Measurements from ENCODE around the gene SF3A2. TPM values are rescaled to one million over a fixed set of nuclear protein-coding genes. Genes with fewer than 3 reads are reported as not detected.

SF3A2 gene
- total RNA-seq, 1 donor from 2014 or later: 23.1 TPM

DNA sequence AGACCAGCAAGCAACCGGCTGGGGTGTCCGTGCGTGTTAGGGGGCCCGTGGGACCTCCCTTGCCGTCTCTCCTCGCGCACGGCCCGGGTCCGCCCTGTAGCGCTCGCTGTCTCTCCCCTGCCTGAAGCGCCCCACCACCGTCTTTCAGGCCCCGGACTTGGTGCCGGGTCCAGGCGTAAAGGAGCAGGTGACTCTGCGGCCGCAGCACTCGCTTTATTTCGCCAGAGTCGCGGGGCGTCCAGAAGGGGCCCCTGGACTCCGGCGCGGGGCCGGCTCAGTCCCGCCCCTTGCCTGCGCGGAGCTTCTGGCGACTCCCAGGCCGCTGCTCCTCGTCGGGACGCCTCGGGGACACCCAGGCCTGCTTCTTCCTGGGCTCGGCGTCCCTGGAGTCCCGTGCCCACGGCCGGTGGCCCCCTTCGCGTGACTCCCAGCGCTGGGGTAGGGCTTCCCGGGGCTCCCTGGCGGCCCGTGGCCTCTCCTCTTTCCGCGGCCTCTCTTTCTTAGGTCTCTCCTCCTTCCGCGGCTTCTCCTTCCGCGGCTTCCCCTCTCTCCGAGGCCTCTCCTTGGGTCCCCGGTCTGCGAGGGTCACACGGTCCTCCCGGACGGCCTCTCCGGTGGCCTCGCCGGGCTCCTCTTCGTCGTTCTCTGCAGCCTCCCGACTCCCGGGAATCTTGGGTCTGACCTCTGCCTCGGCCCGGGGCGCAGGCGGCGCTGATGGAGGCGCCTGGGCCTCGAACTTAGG lies 15.6 kb downstream of the SF3A2 start:
- no peak for DNase-seq (ENCODE audit: low read depth)

DNA sequence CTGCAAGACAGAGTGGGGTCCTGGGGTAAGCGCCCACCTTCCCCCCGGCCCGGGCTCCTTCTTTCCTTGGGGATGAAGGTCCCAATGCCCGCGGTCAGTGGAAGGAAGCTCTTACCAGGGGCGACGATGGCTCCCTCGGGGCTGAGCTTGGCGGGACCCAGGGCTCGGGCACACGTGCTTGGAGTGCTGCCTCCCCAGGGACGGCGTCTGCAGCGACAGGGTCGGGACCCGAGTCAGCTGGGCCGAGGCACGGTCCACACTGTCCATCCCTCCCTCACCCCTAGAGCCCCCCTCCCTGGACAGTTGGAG lies 16.1 kb downstream of the SF3A2 start:
- DNase-seq (ENCODE audit: low read depth): no peak

DNA sequence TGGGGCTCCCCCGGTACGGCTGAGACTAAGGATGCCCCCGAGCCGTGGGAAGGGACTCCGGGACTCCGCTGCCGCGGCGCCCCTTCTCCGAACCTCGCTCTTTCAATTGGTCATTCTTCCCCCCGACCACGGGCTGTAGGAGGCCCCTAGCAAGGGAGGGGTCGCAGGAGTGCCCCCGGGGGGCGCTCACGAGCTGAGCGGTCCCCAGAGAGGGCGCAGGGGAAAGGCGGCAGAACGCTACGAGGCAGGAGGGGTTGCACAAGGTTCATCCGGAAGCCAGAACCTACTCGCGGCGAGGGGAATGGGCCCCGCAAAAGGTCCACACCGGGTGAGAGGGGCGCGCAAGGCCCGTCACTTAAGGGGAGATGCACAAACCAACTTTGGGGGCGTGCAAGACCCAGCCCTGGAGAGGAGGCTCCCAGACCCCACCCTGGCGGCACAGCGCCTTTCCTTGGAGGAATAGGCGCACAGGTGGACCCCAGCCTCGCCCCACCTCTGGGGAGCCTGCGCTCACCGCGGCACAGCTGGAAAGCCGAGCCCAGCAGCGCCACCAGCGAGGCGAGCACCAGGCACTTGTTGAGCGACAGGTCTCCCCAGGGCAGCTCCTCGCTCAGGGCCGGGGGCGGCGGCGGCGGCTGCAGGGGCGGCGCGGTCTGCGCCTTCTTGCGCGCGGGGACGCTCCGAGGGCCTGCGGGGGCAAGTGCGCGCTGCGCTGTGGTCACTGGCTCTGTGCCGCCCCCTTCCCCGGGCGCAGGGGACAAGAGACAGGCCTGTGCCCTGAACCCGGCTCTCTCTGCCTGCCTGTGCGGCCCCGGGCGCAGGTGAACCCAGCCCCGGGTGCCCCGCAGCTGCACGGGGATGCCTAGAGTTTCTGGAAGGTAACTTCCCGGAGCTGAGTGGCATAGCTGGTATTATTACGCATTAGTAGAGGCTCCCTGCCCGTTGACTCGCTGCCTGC lies 16.8 kb downstream of the SF3A2 start:
- no peak for DNase-seq (ENCODE audit: low read depth)

DNA sequence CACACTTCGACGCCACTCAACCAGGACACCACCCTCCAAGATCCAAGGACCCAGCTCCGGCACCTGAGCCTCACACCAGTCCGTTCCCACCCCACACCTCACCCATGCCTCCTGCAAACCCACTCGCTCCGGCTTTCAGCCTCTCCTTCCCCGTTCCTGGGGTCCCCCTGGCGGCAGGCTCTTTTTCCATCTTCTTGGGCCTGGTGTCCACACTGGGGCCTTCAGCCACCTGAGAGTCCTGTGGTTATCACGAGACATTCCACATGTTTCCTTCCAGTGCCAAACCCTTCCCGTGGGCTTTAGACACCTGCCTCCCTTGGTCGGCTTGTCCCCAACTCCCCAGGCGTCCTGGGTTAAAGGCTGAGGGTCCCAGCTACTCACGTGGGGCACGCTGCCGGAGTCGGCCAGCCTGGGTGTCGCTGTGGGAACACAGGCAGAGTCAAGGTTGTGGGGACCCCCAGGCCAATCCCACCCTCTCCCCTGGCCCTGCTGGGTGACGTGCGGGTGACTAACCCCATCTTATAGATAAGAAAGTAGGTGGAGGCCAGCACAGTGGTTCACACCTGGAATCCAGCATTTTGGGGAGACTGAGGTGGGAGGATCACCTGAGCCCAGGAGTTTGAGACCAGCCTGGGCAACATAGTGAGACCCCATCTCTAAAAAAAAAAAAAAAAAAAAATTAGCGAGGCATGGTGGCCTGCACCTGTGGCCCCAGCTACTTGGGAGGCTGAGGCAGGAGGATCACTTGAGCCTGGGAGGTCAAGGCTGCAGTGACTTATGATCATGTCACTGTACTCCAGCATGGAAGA lies 17.6 kb downstream of the SF3A2 start:
- no peak for DNase-seq (ENCODE audit: low read depth)

DNA sequence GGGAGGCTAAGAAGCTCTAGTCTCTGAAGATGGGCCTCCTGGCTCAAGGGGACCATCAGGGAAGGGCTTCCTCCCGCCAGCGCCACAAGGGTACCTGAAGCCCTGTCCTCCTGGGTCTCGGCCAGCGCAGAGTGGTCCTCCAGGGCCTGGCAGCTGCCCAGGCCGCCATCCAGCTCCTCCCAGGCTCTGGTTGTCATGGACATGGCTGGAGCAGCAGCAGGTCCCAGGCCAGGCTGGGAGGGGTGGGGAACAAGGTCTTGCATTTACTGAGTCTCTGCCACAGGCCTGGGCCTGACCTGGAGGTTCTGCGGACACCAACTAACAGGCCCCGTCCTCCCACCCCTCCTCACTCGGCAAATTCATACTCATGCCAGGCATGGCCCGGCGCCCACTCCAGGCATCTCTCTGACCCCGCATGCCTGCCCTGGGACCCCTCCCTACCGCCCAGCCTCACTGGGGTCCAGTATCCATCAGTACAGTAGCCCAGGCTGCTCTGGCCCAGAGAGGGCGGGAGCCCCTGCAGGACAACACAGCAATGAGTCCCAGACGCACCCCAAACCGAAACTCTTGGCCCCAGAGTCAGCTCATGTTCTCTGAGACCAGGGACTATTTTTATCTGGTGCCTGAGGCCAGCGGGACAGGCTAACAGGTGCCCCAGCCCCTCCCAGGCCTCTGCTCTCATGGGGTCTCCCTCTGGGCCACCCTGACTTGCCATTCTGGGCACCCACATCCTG lies 18.7 kb downstream of the SF3A2 start:
- peak; percentile 93 for DNase-seq (ENCODE audit: low read depth)

DNA sequence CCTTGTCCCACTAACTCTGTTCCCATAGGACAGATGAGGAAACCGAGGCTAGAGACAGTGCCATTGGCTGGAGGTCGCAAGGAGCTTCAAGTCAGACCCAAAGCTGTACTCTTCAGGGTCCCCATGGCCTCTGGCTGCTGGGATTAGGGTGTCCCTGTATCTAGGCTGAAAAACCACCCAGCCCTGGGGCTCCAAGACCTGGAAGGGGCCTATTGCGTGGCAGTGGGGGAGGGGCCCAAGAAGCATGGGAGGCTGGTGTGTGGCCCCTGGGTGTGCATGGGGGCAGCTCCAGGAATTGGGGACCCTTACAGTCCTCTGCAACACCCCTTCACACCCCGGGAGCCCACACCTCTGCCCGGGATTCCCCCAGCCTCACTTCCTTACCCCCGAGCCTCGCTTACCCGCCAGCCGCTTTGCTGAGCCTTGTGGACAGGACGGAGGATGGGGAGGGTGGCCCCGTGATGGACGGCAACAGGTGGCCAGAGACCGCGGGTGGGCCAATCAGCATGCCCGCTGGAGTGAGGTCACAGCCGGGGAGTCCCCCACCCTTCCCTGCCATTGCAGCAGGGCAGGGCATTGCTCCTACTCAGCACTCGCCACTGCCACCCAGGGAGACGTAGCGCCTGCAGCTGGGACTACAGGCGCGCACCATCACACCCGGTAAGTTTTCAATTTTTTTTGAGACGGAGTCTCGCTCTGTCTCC lies 19.5 kb downstream of the SF3A2 start, which contains the start of gene JSRP1:
TSS of gene JSRP1 (minus strand) at position 436 of the 704 bp plus-strand sequence. CDS start 1,103 bp downstream, outside the sequence.
- DNase-seq (ENCODE audit: low read depth): peak; percentile 99

DNA sequence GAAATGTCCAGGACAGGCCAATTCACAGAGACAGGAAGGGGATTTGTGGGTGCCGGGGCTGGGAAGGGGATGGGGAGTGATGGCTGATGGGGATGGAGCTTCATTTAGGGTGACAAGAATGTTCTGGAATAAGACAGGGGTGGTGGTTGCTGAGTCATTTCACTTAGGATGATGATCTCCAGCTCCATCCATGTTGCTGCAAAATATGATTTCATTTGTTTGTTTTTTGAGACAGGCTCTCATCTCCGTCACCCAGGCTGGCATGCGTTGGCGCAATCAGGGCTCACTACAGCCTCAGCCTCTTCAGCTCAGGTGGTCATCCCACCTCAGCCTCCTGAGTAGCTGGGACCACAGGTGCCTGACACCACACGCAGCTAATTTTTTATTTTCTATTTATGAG lies 22.7 kb downstream of the SF3A2 start:
- DNase-seq (ENCODE audit: low read depth): no peak

DNA sequence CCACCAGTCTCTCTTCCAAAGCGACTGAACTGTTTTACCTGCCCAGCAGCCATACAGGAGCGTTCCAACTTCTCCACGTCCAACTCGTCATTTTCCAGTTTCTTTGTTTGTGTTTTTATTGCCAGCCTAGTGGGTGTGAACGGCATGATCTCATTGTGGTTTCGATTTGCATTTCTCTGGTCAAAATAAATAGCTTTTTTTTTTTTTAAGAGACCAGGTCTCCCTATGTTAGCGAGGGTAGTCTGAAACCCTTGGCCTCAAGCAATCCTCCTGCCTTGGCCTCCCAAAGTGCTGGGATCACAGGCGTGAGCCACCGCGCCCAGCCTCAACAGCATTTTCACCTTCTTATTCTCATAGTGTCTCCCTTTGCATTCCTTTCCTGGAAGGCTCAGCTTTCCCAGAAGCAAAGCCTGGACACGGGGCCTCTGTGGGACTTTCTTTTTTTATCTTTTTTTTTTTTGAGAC lies 23.7 kb downstream of the SF3A2 start:
- no peak for DNase-seq (ENCODE audit: low read depth)

DNA sequence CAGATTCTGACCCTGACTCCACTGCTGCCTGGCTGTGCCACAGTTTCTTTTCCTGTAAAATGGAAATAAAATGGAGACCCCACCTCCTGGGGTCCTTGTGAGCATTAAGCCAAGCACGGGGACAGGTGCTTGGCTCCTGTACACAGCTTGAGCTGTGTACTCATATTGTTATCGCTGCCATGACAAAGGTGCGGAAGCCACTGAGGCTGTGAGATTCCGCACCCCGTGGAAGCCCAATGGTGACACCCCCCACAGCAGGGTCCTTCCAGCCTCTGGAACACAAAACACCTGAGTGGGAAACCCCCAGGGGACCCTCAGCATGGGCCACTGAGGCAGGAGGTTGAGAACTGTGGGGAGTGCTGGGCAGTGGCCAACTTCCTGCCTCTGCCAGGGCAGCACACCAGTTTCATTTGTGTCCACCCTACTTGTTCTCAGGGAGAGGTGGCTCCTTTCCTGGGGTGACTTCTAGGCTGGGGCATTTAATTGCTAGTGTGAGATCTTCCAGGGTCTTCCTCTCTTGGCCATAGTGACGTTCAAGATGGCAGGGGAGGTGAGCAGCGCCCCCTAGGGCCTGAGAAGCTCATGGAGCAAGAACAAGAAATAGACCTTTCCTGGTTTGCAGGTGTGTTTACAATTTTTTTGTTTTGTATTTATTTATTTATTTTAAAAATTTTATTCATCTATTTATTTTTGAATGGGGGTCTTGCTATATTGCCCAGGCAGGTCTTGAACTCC lies 25.0 kb downstream of the SF3A2 start:
- DNase-seq (ENCODE audit: low read depth): no peak

DNA sequence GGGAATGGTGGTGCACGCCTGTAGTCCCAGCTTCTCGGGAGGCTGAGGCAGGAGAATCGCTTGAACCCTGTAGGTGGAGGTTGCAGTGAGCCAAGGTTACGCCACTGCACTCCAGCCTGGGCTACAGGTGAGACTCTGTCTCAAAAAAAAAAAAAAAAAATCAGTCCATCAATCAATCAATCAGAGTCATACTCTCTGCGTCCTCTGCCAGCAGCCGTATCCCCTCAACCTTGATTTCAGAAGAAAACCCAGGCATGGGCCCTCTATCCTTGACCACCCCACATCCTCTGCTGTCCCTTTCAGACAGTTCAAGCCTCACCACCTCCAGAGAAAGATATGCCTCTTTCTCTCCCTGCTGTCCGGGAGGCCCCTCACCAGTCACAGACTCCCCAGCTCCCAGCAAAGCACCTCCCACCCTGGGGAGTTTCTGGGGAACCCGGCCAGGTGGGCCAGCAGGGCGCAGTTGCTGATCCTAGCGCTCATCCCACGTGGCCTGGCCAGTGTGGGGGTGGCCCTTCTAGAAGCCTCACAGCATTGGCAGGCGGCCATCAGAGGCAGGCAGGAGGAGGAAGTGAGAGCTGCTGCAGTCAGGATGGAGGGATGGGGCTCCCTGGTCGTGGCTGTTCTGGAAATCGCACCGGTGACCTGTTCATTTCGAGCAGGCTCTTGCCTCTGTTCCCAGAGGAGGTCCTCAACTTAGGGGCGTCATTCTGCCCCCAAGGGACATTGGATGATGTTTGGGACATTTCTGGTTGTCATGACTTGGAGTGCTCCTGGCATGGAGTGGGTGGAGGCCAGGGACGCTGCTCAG lies 29.8 kb downstream of the SF3A2 start:
- DNase-seq (ENCODE audit: low read depth): peak; percentile 66

DNA sequence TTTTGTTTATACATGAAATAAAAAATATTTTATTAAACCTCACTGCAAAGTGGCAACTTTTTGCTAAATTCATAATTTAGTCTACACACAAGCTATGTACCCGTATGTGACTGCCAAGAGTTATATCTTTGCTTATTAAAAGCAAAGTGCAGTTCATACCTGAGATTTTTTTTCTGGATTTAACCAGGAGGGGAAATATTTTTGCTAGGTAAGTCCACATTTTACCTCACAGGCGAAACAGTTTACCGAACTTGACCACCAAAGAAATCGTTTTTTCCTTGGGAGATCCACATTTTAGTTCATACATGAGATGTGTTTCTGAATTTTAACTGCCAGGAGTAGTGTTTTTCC lies 31.8 kb downstream of the SF3A2 start:
- no peak for DNase-seq (ENCODE audit: low read depth)

DNA sequence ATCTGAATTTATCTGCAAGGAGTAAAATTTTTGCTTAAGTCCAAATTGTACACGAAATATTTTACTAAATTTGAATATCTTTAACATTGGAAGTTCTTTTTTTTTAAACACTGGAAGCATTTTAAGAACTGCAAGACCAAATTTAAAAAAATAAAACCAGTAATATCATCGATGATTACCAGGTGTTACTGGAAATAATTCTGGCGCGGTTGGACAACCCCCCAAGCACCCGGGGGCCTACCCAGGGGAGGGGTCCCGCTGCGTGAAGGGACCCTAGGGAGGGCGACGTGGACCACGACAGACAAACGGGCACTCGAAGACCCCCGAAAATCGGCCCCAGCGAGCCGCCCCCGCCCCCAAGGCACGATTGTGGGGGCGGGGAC lies 32.2 kb downstream of the SF3A2 start:
- no peak for DNase-seq (ENCODE audit: low read depth)

DNA sequence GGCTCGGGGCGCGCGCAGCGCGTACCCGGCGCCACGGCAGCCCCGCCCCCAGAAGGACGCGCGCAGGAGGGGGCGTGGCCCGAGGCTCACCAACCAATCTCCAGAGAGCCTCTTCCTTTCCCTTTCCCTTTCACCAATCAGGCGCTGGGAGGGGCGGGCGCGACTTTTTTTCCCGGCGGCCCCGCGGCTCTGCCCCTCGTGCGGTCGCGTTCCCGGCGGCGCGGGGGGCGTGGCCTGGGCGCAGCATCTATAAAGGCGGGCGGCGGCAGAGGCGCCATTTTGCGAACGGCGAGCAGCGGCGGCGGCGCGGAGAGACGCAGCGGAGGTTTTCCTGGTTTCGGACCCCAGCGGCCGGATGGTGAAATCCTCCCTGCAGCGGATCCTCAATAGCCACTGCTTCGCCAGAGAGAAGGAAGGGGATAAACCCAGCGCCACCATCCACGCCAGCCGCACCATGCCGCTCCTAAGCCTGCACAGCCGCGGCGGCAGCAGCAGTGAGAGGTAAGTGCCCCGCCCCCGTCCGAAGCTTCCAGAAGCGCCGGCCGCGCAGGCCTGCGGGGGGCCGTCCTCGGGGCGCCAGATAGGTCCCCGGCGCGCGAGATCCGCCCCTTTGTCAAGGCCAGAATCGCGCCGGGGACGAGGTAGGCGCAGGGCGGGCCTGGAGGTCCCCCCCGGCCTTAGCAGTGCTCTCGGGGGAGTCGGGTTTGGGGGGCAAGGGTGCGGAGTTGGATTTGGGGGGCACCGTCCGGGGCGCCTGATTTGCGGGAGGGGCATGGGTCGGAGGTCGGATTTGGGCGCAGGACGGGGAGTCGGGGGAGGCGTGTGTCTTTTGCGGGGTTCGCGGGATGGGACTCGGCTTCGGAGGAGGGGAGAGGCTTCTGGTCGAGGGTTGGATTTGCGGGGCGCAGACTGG lies 32.9 kb downstream of the SF3A2 start:
- DNase-seq (ENCODE audit: low read depth): peak; percentile 96

DNA sequence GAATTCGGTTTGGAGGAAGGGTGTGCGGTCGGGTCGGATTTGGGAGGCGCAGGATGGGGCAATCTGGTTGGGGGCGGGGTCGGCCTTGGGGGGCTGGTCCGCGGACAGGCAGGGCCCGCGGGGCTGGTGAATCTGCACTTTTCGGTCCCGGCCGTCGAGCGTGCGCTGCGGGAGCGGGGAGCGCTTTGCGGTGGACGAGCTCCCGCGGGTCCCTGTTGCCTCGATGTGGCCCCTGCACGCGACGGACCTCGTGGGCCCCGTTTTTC lies 33.5 kb downstream of the SF3A2 start:
- no peak for DNase-seq (ENCODE audit: low read depth)

DNA sequence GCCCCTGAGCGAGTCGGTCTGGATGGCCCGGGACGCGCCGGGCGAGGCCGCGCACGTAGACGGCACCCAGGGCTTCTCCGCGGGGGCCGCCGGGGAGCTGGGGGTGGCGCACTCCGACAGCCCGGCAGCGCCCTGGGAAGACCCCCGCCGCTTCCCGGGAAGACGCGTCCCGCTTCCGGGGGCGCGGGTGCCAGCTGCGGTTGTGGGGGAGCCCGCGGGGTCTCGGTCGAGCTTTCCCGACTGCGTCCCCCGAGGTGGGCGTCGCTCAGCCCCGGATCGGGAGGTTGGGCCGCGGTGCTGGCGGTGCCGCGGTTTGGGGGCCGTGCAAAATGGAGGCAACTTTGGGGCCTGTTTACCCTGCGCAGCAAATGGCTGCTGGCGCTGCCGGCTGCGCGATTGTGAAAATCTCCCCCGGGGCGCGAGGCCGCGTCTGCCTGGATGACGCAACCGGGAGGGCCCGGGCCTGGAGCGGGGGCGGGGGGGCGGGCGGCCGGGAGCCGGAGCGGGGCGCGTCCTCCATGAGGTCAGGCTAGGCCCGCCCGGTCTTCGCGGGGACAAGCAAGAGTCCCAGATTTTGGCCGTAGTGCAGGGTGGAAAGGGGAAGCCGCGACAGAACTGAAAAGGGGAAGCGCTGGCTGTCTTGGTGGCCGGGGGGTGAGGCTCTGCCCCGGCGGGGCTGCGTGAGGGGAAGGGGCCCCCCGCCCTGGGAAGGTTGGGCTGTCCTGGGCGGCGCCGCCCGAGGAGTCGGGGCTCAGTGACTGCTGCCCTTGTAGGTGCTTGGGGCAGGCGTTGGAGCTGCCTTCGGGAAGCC lies 34.0 kb downstream of the SF3A2 start:
- DNase-seq (ENCODE audit: low read depth): peak; percentile 74

DNA sequence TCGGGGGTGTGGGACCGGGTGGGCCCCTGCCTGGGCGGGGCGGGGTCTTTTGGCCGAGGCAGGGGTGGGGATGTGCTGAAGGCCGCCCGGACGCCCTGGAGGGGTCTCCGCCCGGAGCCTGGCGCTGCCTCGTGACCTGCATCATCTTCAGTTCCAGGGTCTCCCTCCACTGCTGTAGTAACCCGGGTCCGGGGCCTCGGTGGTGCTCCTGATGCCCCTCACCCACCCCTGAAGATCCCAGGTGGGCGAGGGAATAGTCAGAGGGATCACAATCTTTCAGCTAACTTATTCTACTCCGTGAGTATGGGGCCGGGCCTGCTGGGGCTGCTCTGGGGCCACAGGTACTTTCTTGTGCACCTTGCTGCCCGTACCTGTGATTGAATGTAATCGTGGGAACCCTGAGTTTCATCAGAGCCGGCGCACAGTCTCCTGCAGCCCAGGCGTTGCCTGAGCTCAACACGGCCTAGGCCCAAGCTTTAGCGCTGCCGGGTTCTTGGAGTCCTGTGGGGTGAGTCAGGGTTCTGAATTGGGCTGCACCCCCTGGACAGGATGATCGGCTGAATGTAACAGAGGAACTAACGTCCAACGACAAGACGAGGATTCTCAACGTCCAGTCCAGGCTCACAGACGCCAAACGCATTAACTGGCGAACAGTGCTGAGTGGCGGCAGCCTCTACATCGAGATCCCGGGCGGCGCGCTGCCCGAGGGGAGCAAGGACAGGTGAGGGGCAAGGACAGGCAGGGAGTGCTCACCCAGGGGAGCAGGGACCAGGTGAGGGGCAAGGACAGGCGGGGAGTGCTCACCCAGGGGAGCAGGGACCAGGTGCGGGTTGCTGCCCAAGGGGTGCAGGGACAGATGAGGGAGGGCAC lies 34.8 kb downstream of the SF3A2 start:
- DNase-seq (ENCODE audit: low read depth): peak; percentile 81

Measured in myocyte (in vitro differentiated cells).